ENCODE measurements around the gene NPAS3.

NPAS3 gene

DNA sequence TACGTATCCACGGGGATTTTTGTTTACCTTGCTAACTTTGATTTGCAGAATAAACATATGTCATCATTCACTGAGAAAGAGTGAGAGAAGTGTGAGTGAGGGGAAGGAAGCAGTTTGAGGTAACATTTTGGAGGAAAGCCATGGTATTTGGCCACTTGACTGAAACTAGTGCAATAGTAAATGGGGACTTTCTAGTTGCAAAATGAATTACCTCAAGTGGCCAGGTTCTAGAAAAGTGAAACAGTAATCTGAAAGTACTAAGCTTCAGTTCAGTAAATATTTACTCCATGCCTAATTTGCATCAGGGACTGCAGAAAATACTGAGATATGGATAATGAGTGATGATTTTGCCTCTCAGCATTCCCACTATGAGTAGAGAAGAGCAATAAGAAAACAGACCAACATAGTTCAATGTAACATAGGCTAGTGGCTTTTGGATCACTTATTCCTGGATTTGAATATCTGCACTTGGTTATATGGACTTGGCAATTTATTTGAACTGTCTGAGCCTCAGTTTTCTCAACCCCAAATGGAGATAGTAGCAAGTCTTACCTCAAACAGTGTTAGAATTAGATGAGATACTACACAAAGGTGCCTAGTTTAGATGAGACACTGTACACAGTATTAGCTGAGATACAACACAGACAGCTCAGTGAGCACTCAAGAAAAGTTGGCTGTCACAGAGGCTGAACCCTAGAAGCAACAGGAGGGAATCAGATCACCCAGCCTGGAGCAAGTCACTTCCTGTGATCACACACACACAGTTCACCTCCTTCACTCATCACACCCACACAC lies 439.1 kb downstream of the NPAS3 start:
- TF ChIP-seq, protein P1, sequence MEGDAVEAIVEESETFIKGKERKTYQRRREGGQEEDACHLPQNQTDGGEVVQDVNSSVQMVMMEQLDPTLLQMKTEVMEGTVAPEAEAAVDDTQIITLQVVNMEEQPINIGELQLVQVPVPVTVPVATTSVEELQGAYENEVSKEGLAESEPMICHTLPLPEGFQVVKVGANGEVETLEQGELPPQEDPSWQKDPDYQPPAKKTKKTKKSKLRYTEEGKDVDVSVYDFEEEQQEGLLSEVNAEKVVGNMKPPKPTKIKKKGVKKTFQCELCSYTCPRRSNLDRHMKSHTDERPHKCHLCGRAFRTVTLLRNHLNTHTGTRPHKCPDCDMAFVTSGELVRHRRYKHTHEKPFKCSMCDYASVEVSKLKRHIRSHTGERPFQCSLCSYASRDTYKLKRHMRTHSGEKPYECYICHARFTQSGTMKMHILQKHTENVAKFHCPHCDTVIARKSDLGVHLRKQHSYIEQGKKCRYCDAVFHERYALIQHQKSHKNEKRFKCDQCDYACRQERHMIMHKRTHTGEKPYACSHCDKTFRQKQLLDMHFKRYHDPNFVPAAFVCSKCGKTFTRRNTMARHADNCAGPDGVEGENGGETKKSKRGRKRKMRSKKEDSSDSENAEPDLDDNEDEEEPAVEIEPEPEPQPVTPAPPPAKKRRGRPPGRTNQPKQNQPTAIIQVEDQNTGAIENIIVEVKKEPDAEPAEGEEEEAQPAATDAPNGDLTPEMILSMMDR (IDR thresholded peaks at IDR 0.05; ENCODE audit: extremely low read depth, missing control alignments), result no peak
- DNase-seq (ENCODE audit: low spot score), result no peak

DNA sequence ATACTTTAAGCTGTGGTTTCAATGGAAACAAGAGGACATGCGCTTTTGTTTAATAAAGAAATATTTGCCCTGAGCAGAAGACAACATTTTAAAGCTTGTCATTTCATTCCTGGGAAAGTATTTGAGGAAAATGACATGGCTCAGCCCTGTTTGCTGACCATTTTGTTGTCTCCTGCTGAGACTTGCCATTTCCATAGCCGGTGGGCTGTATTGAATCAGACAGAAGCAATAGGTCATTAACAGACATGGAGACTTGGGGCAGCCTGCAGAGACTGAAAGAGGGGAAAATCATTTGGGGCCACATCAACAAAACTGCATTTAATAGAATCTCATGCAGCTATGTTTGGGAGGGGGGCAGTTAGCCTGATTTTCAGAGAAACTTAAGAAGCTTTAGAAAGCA lies 443.0 kb downstream of the NPAS3 start:
- no peak for DNase-seq (ENCODE audit: low spot score)
- TF ChIP-seq, protein P1 (IDR thresholded peaks at IDR 0.05; ENCODE audit: extremely low read depth, missing control alignments), result no peak

DNA sequence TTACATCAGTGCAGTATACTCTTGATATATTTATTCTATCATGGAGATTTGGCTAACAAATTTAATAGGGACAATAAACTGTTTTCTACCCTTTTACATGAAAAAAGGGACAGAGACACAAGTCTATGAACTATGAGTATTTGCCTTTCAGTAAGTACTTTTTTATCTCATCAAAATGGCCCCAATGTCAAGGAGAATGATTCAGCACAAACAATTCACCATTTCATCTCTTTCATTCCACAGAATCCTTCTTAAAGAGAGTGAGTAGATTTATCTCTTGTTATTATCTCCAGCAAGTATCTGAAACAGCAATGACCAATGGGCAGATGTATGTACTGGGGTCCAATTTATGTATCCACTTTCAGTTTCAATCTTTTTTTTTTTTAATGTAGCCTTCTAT lies 447.5 kb downstream of the NPAS3 start:
- no peak for DNase-seq (ENCODE audit: low spot score)
- TF ChIP-seq, protein P1 (IDR thresholded peaks at IDR 0.05; ENCODE audit: extremely low read depth, missing control alignments), result no peak

DNA sequence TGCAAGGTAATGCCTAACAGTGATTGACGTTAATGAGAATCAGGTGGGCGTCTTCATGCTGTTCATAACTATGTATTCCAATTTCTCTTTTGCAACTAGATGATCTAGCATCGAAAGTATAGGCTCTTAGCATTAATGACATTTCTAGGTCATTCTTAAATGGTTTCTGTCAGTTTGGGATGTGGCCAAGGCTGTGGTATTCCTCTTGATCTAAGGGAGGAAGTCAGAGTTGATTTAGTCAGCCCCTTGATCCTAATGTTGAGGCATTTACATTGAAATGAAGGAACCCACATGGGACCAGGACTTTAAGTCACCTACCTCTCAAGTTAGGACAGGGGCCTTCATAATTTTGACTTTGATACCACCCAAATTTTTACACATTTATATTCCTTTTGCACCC lies 448.1 kb downstream of the NPAS3 start:
- TF ChIP-seq, protein P1 (IDR thresholded peaks at IDR 0.05; ENCODE audit: extremely low read depth, missing control alignments), result no peak
- no peak for DNase-seq (ENCODE audit: low spot score)

DNA sequence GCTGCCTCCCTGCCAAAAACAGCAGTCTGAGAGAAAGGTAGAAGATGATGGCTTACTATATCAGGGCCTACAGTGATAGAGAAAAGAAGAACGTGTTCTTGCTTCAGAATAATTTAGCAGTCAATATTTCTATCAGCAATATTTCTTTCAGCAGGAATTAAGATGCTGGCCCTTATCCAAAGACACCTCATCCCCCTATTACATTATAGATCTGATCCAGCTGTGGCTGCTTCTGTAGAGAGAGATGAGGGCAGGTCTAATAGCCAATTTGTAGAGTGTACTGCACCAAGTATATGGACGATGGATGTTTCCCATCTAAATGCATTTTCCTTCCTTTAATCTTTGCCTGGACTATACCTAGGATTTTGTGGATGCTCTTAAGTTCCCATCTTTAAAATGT lies 451.7 kb downstream of the NPAS3 start:
- TF ChIP-seq, protein P1 (IDR thresholded peaks at IDR 0.05; ENCODE audit: extremely low read depth, missing control alignments), result no peak
- no peak for DNase-seq (ENCODE audit: low spot score)

DNA sequence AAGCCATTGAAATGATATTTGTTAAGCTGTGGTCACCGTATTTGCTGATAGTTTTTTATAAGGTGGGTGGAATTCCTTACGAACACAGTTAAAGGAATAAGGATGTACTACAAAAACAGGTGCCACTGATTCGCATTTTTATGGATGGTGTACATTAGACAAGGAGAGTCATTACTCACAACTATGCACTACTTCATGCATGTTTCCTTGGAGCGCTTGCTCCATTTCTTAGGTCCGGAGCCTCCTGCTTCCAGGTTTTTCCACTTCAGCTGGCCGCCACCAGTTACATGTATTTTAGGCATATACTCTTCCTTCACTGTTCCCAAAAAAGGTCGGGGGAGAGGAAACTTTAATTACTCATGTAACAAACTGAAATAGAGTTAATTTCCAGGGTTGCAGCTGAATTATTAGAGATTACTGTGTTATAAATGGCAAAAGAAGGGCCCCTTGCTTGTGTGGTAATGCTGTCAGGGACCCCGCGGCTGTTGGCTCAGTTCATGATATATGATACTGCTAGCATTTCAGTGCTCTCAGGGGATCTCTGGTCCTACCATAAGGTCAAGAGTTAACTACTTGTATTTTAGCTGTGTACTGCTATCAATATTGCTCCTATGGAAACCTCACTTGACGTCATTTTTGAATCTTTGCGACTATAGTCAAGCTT lies 454.7 kb downstream of the NPAS3 start:
- no peak for DNase-seq (ENCODE audit: low spot score)
- TF ChIP-seq, protein P1 (IDR thresholded peaks at IDR 0.05; ENCODE audit: extremely low read depth, missing control alignments), result no peak

DNA sequence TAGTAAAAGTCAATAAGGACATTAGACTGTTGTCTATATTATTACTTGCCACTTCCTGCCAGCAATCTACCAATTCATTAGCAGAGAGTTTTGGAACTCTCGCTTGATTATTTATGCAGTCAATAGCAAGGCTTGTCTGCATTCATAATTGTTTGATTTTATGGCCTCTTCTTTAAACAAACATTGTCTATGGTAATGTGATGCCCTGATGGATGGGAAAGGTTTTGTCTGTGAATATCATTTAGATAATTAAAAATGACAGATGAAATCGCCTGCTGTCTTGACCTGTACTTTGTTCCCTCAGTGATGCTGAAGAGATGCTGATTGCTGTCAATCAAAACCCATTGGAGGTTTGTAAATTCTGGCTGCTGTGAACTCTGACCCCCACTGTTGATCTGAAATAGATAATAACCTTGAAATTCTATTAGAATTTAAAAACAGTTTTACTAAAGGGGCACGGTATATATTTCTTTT lies 455.3 kb downstream of the NPAS3 start:
- TF ChIP-seq, protein P1 (IDR thresholded peaks at IDR 0.05; ENCODE audit: extremely low read depth, missing control alignments), result no peak
- no peak for DNase-seq (ENCODE audit: low spot score)

Data from GM20000 (cell line).